Measurements from ENCODE around the gene SLC26A1. TPM values are rescaled to one million over a fixed set of nuclear protein-coding genes. Genes with fewer than 3 reads are reported as not detected.

SLC26A1 gene
- total RNA-seq, 1 donor from 2014 or later = 0.43 TPM

DNA sequence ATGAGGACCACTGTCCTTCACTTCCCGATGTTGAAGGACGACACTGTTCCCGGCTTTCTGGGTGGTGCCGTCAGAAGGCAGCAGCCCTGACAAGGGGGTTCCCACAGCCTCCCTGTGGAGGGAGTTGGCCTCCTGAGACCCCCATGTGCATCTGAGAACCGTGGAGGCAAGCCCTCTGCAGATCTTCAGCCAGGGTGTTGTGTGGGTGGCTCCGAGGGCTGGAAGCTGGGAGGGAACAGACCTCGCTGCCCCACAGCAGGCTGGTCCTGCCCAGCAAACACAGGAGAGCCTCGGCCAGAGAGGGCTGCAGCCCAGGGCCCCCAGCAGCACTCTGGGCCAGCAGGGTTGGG is 36.0 kb downstream of the SLC26A1 start:
- intact Hi-C loops (cut with micrococcal nuclease) = no loop called here

DNA sequence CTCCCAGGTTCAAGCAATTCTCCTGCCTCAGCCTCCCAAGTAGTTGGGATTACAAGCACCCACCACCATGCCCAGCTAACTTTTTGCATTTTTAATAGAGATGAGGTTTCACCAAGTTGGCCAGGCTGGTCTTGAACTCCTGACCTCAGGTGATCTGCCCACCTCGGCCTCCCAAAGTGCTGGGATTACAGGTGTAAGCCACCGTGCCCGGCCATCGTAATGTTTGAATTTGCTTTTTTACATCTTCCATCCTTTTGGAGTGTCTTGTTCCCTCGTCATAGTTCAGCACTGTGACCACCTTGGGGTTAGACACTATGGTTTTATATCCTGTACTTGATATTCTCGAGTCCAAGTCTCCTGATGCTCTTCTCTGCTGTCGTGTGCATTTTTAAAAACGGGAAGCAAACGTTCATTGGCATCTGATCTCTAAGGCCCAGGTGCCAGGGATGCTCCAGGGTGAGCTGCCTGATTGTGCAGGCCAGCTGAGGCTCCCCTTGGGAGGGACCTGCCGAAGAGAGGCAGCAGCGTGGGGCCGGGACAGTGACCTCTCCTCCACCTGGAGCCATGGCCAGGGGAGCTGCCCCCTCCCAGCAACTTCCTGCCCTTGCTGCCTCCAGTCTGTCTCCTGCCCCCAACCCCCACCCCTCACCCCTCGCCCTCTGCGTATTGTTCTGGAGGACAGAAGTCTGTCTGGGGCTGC is 36.5 kb downstream of the SLC26A1 start:
- intact Hi-C loops (cut with micrococcal nuclease) = no loop called here

DNA sequence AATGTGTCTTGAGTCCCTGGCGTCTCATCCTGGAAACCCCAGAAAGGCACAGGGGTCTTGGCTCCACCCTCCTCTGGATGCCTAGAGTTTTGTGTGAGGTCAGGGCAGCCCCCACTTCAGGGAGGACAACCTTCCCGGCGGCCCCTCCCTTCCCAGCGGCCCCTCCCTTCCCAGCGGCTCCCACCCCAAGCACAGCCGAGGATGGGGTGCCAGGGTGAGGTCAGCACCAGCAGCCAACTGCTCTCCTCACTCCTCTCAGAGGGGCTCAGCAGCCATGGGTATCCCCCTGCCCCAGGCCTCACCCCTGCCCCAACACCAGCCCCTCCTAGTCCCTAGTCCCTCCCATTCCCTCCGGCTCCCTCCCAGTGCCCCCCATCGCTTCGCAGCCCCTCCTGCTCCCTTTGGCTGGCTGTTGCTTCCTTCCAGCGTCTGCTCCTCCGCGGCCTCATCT is 37.2 kb downstream of the SLC26A1 start:
- intact Hi-C loops (cut with micrococcal nuclease) = no loop called here

DNA sequence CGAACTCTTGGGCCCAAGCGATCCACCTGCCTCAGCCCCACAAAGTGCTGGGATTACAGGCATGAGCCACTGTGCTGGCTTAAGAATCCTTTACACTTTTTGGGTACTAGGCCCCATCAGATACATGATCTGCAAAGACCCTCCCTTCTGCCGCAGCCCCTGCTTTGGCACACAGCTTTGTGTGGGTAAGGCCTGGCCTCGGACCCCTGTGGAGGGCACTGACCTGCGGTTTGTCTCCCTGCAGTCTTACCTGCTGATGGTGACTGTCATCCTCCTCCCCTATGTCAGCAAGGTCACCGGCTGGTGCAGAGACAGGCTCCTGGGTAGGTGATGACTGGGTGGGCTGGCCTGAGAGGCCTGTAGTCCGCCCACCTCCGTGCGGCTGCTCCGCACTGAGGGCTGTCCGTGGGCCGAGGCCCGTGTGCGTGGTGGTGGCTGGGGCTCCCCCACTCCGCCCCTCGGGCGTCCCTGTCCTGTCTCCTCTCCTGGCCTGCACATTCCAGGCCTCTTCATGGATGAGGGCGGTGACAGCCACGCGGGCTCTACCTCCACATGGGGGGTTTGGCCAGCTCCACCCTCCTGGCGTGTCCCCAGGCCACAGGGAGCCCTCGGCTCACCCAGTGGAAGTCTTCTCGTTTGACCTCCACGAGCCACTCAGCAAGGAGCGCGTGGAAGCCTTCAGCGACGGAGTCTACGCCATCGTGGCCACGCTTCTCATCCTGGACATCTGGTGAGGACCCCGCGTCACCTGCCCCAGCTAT is 37.9 kb downstream of the SLC26A1 start:
- intact Hi-C loops (cut with micrococcal nuclease) = no loop called here

DNA sequence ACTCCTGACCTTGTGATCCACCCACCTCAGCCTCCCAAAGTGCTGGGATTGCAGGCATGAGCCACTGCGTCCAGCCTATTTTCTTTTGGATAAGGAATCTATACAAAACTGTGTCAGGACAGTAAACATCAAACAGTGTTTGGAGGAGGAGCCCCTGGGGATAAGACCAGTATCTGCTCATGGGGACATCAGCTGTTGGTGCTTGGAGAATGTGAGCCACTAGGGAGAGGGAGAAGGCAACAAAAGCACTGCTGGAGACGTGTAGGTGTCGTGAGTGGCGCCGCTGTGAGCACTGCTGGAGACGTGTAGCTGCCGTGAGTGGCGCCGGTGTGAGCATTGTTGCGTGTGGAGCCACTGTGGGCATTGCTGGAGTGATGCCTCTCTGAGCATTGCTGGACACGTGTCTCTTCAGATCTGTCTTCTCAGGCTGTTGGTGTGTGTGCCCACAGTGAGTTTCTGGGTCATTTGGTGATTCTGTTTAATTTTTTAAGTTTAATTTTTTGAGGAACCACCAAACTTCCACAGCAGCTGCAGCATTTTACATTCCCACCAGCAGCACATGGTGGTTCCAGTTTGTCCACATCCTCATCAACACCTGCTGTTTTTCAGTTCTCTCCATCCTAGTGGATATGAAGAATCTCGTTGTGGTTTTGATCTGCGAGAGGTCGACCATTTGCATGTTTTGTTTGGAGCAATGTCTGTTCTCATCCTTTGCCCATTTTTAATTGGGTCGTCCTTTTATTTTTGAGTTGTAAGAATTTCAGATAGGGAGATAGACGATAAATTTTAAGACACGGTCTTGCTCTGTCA is 38.8 kb downstream of the SLC26A1 start:
- intact Hi-C loops (cut with micrococcal nuclease) = no loop called here

DNA sequence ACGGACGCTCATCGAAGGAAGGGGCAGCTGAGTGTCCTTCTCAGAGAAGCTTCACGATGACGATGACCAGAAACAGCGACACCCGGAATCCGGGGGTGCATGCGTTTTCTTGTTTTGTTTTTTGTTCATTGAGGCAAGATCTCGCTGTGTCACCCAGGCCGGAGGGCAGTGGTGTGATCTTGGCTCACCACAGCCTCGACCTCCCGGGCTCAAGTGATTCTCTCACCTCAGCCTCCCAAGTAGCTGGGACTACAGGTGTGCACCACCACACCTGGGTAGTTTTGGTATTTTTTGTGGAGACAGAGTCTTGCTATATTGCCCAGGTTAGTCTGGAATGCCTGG is 39.7 kb downstream of the SLC26A1 start:
- intact Hi-C loops (cut with micrococcal nuclease) = no loop called here

DNA sequence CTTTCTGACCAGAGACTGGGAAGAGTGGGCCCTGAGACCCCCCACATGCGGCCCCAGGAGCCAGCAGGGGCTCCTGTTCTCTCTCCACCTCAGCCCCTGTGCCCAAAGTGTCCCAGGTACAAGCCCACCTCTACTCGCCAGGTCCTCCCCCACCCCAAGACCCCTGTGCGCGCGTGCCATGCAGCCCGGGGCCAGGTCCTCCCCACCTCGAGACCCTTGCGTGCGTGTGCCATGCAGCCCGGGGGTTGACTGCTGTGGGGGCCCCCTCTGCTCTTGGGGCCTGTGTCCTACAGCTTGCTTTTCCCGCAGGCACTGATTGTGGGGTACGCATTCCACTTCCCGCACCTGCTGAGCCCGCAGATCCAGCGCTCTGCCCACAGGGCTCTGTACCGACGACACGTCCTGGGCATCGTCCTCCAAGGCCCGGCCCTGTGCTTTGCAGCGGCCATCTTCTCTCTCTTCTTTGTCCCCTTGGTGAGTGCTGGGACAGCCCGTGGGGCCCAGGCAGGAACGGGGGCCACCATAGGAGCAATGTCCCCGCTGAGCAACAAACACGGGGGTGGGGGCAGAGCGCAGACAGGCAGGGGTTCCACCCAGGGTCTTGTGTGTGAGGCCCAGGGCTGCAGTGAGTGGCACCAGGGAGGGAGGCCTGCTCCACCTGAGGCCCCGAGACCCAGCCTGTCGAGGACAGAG is 40.2 kb downstream of the SLC26A1 start:
- intact Hi-C loops (cut with micrococcal nuclease) = no loop called here

DNA sequence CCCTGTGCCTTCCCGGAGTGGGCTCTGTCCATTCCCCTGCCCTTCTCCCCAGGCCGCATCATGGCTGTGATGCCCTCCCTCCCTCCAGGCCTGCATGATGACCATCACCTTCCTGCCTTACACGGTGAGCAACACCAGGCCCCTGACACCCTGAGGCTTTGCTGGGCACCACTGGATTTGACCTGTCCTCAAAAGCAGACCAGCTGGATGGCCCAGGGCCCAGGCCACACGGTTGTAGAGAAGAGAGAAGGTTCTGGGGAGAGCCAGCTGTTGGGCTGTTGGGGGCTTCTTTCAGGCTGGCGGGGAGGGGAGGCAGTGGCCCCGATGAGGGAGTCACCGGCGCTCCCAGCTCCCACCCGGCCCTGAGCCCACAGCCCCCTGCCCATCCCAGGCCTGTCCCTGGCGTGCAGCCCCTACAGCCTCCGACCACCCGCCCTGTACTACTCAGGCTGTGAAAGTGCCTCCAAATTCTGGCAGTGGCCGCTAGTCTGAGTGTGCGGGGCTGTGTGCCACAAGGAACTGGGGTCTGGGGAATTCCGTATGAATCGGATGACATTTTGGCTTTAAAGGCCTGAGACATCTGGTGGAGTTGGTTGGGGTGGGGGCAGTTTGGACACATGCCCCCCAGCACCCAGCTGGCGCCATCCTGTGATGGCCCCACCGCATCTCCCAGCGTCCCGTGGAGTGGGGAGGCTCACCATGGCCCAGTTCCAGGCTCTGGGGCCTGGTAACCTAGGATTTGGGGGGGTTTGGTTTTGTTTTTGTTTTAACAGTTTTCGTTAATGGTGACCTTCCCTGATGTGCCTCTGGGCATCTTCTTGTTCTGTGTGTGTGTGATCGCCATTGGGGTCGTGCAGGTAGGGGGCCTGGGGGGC is 41.4 kb downstream of the SLC26A1 start:
- intact Hi-C loops (cut with micrococcal nuclease) = no loop called here

DNA sequence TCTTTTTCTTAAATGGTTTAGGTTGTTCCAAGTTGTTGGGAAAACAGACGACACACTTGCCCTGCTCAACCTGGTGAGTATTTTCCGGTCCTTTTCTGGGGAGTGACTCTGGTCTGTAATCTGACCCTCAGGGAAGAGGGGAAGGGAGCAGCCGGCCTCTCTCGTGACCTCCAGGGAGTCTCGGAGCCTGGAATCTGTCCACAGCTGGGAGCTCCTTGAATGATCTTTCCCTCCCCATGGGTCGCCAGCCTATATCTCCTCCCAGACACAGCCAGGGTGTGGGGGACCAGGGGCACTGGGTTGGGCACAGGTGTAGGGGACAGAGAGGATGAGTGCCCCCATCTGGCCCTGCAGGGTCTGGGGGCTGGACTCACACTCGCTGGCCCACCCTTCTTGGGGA is 42.0 kb downstream of the SLC26A1 start:
- intact Hi-C loops (cut with micrococcal nuclease) = no loop called here

DNA sequence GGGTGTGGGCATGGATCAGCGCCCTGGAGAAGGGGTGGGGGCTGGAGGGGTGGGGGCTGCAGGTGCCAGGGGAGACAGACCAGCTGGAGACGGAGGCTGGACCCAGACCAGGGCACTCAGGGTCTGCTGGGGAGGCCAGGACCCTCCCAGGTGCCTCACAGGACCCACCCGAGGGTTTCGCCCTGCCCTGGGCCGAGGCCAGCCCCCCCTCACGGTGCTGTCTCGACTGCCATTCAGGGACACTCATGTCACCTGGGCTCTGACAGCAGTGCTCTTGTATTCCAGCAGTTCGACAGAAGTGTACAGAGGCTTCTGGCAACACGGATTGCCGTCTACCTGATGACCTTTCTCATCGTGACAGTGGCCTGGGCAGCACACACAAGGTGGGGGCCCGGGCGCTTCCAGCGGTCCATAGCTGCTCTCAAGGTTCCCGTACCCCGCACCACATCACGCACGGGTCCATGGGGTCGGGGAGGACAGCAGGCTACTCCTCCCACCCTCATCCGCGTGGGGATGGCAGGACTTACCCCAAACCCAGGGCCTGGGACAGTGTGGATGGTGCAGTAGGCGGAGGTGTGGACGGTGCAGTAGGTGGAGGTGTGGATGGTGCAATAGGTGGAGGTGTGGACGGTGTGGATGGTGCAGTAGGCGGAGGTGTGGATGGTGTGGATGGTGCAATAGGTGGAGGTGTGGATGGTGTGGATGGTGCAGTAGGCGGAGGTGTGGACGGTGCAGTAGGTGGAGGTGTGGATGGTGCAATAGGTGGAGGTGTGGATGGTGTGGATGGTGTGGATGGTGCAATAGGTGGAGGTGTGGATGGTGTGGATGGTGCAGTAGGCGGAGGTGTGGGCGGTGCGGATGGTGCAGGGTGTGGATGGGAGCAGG is 42.8 kb downstream of the SLC26A1 start:
- intact Hi-C loops (cut with micrococcal nuclease) = no loop called here

DNA sequence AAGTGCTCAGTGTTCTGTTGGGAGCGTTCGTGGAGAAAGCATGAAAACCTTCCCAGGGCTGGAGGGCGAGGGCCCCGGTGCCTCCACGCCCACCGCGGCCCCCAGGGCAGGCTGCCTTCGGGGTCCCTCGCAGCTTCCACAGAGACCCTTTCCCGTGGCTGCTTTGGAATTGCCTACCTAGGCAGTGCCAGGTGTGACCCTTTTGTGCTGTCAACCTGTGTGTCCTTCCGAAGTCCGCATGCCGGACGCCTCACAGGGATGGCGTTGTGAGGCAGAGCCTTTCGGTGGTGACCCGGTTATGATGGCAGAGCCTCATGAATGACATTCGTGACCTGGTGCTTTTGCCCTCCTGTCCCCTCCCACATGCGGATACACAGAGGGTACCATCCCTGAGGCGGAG is 43.5 kb downstream of the SLC26A1 start:
- intact Hi-C loops (cut with micrococcal nuclease) = no loop called here

DNA sequence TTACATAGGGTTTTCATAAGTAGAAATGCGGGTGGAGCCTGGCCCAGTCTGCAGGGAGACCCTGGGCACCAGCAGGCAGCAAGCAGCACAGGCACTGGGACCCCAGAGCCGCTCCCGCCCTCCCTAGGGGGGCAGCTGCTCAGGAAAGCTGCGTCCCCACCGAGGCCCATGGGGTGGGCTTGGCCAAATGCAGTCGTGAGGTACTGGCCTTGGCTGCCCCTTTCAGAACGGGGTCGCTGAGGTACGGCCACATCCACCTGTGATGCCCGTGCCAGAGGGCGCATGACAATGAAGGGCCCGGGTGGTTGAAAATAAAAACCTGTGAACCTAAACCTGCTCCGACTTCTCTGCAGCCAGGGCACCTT is 44.3 kb downstream of the SLC26A1 start:
- intact Hi-C loops (cut with micrococcal nuclease) = no loop called here

DNA sequence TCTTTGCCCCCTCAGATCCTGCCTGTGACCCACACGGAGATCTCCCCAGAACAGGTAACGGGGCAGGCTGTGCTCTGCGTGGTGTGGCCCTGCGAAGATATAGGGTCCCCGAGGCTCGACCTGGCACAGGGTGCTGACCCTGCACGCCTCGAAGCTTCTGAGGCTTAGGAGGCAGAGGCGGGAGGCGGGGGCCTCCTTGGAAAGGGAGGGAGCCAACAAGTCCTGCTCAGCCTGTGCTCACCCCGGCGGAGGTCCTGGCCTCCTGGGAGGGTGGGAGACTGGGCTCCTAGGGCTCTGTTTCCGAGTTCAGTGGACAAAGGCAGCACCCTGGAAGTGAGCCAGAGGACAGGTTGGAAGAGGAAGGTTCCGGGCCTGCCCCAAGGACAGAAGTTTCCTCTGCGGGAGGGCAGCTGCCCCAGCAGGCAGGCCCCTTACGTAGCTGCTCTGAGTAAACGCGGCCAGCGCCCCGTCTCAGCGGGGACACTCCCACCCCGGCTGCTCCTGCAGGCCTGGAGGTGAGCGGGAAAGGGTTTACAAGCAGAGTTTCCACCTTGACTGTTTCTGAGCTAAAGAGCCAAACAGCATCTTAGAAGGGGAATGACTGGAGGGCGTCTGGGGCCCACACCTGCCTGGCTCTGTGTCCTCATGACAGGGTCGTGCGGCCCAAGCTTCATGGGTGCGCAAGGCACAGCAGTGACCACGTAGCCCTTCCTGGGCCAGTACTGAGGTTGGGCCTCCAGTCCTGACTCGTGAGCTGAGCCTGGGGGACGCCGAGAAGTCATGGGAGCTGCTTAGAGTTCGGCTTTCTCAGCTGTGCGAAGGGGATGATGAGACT is 44.9 kb downstream of the SLC26A1 start:
- intact Hi-C loops (cut with micrococcal nuclease) = no loop called here

DNA sequence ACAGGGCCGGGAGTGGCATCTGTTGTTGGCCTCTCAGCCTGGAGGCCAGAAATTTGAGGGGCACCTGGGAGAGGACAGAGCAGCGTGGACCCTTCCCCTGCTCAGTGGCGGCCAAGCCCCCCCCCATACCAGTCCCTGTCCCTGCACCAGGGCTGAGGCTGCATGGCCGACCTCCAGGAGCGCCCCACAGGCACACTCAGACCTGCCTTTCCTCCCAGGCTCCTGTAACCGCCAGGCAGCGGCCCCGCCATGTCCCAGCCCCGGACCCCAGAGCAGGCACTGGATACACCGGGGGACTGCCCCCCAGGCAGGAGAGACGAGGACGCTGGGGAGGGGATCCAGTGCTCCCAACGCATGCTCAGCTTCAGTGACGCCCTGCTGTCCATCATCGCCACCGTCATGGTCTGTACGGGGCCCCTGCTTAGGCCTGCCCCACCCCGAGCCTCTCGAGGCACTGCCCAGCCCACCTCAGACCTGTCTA is 45.7 kb downstream of the SLC26A1 start:
- intact Hi-C loops (cut with micrococcal nuclease) = no loop called here

DNA sequence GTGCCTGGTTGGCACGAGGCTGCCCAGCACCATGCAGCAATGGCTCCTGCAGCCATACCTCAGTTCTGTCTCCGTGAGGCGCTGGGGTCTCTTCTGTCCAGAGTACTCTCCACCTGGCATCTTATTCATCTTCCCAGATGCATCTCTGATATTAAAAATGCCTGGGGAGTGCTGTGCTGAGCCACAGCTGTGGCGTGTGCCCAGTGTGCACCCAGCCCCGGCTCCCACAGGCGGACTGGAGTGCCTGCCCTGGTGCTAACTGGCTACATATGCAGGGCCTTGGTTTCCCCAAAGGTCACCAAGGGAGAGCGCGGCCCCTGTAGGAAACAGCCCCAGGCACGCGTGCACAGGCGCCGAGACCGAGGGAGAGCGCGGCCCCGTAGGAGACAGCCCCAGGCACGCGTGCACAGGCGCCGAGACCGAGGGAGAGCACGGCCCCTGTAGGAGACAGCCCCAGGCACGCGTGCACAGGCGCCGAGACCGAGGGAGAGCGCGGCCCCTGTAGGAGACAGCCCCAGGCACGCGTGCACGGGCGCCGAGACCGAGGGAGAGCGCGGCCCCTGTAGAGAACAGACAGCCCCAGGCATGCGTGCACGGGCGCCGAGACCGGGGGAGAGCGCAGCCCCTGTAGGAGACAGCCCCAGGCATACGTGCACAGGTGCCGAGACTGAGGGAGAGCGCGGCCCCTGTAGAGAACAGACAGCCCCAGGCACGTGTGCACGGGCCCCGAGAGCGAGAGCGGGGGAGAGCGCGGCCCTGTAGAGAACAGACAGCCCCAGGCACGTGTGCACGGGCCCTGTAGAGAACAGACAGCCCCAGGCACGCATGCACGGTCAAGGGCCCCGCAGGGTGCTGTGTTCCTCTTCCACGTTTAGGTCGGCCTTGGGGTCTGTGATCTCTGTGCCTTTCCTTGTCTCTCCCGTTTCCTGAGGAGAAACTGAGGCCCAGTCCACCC is 46.4 kb downstream of the SLC26A1 start:
- intact Hi-C loops (cut with micrococcal nuclease) = no loop called here

DNA sequence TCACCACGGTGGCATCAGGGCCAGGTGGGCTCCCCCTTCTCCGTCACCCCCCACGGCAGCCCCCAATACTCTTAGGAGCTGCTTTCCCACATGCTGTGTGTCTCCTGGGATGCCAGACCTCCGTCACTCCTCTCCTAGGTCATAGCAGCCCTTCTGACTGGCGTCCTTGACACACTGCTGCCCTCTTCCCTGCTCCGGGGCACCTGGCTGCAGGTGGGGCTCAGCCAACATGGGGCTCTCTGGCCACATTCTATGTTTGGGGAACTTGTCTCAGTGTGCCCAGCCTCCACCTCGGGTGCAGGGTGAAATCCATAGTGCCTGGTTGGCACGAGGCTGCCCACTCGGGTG is 47.1 kb downstream of the SLC26A1 start:
- intact Hi-C loops (cut with micrococcal nuclease) = no loop called here

DNA sequence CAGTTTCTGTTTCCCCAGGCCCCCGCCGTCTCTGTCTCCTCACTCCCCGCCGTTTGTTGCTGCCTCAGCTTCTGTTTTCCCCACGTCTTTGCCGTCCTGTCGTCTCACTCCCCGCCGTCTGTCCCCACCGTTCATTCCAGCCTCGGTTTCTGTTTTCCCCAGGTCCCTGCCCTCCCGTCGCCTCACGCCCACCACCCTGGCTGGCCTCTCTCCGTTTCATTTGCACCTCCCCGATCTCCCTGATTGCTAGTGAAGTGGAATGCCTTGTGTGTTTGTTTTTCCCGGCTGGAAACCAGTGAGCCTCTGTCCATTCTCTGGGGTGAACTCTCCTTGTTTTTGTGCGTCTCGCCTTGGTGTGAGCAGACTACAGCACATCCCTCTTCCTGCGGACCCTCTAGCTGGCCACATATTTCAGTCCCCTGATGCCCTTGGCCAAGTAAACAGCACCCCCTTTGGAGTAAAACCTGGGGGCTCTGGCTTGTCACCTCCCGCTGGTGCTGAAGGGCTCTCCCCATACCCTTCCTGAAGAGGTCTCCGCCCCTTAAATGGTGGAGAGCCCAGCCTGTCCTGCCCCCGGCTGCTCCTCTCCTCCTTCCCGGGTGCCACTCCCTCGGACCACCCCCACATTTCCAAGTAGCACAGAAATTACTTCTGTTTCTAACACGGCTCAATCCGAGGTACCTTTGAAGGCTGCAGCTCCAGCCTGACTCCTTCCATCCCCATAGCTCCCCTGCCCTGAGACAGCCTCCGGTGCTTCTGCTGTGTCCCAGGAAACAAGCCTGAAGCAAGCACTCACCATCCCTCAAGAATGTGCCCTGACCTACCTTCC is 47.7 kb downstream of the SLC26A1 start:
- intact Hi-C loops (cut with micrococcal nuclease) = no loop called here

All from T-helper 2 cell treated with Interferon-gamma antibody and Interleukin-4, amounts not matched to agents 100 ng/mL and 5 ng/mL, for 36 hours (primary cell).